ENCODE measurements around the gene STK24. TPM values are rescaled to one million over a fixed set of nuclear protein-coding genes. Genes with fewer than 3 reads are reported as not detected.

Gene STK24
- total RNA-seq, 1 donor from 2014 or later: 136 TPM

GRCh38 chr13:98487522-98487921 lies 89.4 kb downstream of the STK24 start:
- DNase-seq: no peak
- no peaks in the 10 kb centered on the region for H3K27me3 Mint-ChIP-seq
- no peak overlapping the region for H3K4me3 Mint-ChIP-seq
- intact Hi-C loops (cut with micrococcal nuclease): no loop called here
- no peaks in the 10 kb centered on the region for H3K9me3 Mint-ChIP-seq
- H3K36me3 Mint-ChIP-seq (ENCODE audit: low read depth): peaks cover 8% of the 10 kb centered on the region
- peaks cover 60% of the 10 kb centered on the region for H3K4me1 Mint-ChIP-seq
- H3K27ac Mint-ChIP-seq: no peak overlapping the region

GRCh38 chr13:98487016-98487415 lies 89.9 kb downstream of the STK24 start:
- no peaks in the 10 kb centered on the region for H3K27me3 Mint-ChIP-seq
- no peak for DNase-seq
- peaks cover 8% of the 10 kb centered on the region for H3K36me3 Mint-ChIP-seq (ENCODE audit: low read depth)
- no peak overlapping the region for H3K4me3 Mint-ChIP-seq
- intact Hi-C loops (cut with micrococcal nuclease): no loop called here
- no peaks in the 10 kb centered on the region for H3K9me3 Mint-ChIP-seq
- H3K27ac Mint-ChIP-seq: peak overlapping the region; percentile 8
- peaks cover 60% of the 10 kb centered on the region for H3K4me1 Mint-ChIP-seq

DNA sequence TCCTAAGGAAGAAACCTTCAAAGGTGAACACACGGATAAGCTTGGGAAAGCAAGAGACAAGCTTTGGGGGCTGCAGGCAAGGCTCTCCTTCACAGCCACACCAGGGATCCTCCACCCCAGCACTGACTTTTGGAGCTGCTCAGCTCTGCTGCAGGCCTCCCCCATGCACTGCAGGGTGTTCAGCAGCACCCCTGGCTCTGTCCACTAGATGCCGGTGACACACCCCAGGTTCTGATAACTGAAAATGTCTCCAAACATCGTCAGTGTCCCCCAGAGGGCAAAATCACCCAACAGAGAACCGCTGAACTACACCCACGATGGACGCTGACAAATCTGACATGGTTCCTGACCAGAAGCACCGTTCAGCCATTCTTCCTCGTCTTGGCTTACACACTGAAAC lies 90.5 kb downstream of the STK24 start:
- no peak for DNase-seq
- H3K27me3 Mint-ChIP-seq: no peaks in the 10 kb centered on the region
- intact Hi-C loops (cut with micrococcal nuclease): no loop called here
- no peak overlapping the region for H3K4me3 Mint-ChIP-seq
- H3K36me3 Mint-ChIP-seq (ENCODE audit: low read depth): peaks cover 8% of the 10 kb centered on the region
- no peak overlapping the region for H3K27ac Mint-ChIP-seq
- peaks cover 63% of the 10 kb centered on the region for H3K4me1 Mint-ChIP-seq
- H3K9me3 Mint-ChIP-seq: no peaks in the 10 kb centered on the region

DNA sequence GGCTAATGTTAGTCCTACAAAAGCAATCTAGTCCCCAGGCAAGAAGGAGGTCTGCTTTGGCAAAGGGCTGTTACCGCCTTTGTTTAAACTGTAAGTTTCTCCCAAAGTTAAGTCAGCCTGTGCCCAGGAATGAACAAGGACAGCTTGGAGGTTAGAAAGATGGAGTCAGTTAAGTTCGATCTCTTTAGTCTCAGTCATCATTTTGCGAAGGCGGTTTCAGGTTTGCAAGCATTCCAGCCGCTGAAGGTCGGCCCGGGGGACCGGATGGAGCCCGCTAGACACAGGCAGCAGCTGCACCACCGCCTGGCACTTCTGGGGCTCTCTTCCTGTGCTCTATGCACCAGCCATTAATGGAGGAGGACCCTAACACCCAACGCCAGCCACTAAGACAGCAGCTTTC lies 91.3 kb downstream of the STK24 start:
- no peak for DNase-seq
- peaks cover 9% of the 10 kb centered on the region for H3K36me3 Mint-ChIP-seq (ENCODE audit: low read depth)
- H3K27me3 Mint-ChIP-seq: no peaks in the 10 kb centered on the region
- peak overlapping the region; percentile 17 for H3K4me3 Mint-ChIP-seq
- no peaks in the 10 kb centered on the region for H3K9me3 Mint-ChIP-seq
- intact Hi-C loops (cut with micrococcal nuclease): no loop called here
- peak overlapping the region; percentile 37 for H3K27ac Mint-ChIP-seq
- H3K4me1 Mint-ChIP-seq: peaks cover 65% of the 10 kb centered on the region

DNA sequence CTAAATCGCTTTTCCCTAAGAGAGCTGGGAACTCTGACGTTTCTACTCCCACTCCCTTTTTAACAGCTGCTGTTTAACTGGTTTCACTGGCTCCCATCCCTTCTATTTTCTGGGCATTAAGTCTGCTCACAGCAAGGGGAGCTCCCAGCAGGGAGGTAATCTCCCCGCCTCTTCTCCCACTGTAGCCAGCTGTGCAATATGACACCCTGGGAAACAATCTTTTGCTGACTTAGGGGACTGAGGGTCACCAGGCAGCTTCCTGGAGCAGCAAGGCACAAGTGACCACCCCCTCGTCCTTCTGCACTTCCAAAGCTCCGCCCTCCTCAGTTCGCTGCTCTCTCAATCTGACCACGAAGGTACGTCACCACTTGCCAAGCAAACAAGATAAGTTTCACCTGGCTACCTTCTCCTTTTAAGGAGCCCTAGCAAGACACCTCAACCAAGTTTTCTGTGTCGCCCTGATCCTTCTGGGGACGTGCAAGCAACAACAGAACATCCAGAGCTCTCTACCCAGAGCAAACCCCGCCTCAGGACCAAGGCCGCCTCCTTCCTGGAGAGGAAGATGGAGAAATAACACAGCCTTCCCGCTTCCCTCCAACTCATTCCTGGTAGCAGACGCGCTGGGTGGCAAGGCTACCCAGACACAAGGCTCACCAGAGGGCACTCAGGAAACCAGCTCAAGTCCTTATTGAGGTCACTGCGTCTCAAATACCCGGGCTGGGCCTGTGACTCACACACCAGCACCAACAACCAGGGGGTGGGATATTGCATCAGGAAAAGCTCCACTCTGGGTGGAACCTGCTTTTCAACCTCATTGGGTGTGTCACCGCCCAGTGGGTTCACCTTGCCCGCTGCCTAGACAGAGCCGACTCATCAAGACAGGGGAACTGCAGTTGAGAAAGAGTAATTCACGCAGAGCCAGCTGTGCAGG lies 92.4 kb downstream of the STK24 start:
- H3K4me1 Mint-ChIP-seq: peaks cover 62% of the 10 kb centered on the region
- H3K36me3 Mint-ChIP-seq (ENCODE audit: low read depth): peaks cover 9% of the 10 kb centered on the region
- peak; percentile 76 for DNase-seq
- no peaks in the 10 kb centered on the region for H3K9me3 Mint-ChIP-seq
- H3K27me3 Mint-ChIP-seq: no peaks in the 10 kb centered on the region
- peak overlapping the region; percentile 74 for H3K27ac Mint-ChIP-seq
- H3K4me3 Mint-ChIP-seq: peak overlapping the region; percentile 52
- intact Hi-C loops (cut with micrococcal nuclease): no loop called here

DNA sequence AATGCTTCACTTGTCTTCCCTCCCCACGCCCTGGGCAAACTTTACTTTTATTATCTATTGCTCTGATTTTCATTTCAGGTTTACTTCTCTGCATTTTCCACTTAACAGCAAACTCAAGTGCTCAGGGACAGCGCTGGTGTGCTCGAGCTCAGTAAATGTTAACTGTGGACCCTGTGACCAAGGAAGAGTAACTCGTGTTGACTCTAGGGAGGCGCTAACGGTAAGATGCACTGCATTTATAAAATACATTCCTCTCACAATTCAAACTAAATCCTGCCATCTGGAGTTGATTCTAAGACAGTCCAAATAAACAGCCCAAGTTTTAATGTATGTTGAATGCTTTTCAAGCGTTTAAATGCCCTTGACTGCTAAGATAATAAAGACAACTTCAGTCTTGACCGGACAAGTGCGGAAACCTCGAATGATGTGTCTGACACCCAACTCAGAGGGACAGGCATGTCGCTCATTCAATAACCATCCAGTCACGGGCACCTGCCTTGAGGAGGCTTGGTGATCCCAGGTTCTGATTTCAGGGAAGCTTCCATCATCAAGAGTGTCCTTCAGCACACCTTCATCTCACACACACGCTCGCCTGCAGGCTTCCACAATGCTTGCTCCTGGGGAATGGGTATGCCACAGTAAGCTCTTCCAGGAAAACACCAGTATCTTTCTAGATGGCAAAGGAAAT lies 93.2 kb downstream of the STK24 start:
- Mint-ChIP-seq H3K36me3 (ENCODE audit: low read depth) (peaks cover 11% of the 10 kb centered on the region), H3K9me3 (no peaks in the 10 kb centered on the region), H3K4me1 (peaks cover 63% of the 10 kb centered on the region), H3K27ac (peak overlapping the region; percentile 30), H3K4me3 (no peak overlapping the region), H3K27me3 (no peaks in the 10 kb centered on the region)
- DNase-seq: no peak
- intact Hi-C loops (cut with micrococcal nuclease): no loop called here

DNA sequence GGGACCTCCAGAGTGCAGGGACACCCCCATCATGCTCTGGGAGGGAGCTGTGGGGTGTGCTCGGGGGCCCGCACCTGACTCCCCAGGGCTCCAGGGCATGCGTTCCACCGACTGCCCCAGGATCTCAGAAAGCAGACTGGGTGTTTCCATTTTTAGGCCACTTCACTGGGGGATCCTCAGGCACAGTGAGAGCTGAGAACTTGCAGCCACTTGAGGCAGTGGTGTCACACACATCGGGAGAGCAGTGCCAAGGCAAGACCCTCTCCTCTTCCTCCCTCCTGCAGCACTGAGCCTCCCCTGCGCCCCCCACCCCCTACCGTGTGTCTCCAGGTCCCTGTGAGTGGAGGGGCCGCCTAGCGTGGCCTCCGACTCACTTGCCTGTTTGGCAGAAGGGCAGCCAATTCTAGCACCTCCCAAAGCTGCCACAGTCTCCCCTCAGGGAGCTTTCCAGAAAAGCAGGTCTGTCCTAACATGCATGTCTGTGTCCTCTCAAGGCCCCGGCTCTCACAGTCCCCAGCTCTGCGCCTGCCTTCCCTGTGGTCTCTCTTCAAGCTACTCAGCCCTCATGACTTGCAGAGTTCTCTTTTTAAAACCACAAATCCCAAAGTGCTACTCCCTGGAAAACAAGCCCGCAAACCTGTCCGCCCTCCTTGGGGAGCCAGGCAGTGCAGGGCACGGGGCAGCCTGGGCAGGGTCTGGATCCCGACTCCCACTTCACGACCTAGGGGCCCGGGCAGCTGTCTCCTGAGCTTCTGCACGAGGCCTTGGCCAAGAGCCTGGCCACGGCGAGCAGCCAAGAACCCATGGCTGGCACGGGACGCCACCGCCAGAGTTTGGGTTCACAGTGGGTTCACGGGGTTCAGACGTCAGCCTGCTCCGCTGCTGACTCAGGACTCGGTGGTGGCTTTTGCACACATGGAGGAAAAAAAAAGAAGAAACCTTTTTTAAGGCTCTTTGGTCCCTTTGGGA lies 94.1 kb downstream of the STK24 start:
- Mint-ChIP-seq H3K27me3 (no peaks in the 10 kb centered on the region), H3K4me3 (no peak overlapping the region), H3K27ac (peak overlapping the region; percentile 54), H3K36me3 (ENCODE audit: low read depth) (peaks cover 17% of the 10 kb centered on the region), H3K4me1 (peaks cover 65% of the 10 kb centered on the region), H3K9me3 (no peaks in the 10 kb centered on the region)
- DNase-seq: no peak
- intact Hi-C loops (cut with micrococcal nuclease): no loop called here

GRCh38 chr13:98480915-98481877 lies 95.7 kb downstream of the STK24 start:
- DNase-seq: peak; percentile 66

GRCh38 chr13:98479496-98480003 lies 97.4 kb downstream of the STK24 start:
- Mint-ChIP-seq H3K36me3 (ENCODE audit: low read depth) (peaks cover 32% of the 10 kb centered on the region), H3K27me3 (no peaks in the 10 kb centered on the region), H3K27ac (no peak overlapping the region), H3K4me1 (peaks cover 65% of the 10 kb centered on the region), H3K4me3 (no peak overlapping the region), H3K9me3 (peaks cover 2% of the 10 kb centered on the region)
- DNase-seq: no peak
- intact Hi-C loops (cut with micrococcal nuclease): no loop called here

More at GRCh38 chr13:98480915-98481877, 95.7 kb downstream of the STK24 start:
- Mint-ChIP-seq H3K27me3 (no peaks in the 10 kb centered on the region), H3K27ac (peak overlapping the region; percentile 82), H3K4me3 (peak overlapping the region; percentile 24), H3K4me1 (peaks cover 70% of the 10 kb centered on the region), H3K36me3 (ENCODE audit: low read depth) (peaks cover 29% of the 10 kb centered on the region), H3K9me3 (peaks cover 2% of the 10 kb centered on the region)
- intact Hi-C loops (cut with micrococcal nuclease): no loop called here

- H3K4me3 Mint-ChIP-seq: peak overlapping the region; percentile 42
- peaks cover 59% of the 10 kb centered on the region for H3K4me1 Mint-ChIP-seq
- H3K27ac Mint-ChIP-seq: peak overlapping the region; percentile 68
- intact Hi-C loops (cut with micrococcal nuclease): no loop called here
- no peaks in the 10 kb centered on the region for H3K27me3 Mint-ChIP-seq
- DNase-seq: peak; percentile 68
- peaks cover 39% of the 10 kb centered on the region for H3K36me3 Mint-ChIP-seq (ENCODE audit: low read depth)
- H3K9me3 Mint-ChIP-seq: peaks cover 2% of the 10 kb centered on the region
Observed at GRCh38 chr13:98478189-98479129, 98.4 kb downstream of the STK24 start.

- H3K9me3 Mint-ChIP-seq: peaks cover 8% of the 10 kb centered on the region
- H3K27me3 Mint-ChIP-seq: no peaks in the 10 kb centered on the region
- DNase-seq: peak; percentile 96
- H3K27ac Mint-ChIP-seq: peak overlapping the region; percentile 96
- intact Hi-C loops (cut with micrococcal nuclease): loop anchor here (1.0 to 2.0 kb wide), 6 partner anchors 39 to 1044 kb away; no protein-coding TSS in a partner anchor
- peaks cover 55% of the 10 kb centered on the region for H3K36me3 Mint-ChIP-seq (ENCODE audit: low read depth)
- H3K4me1 Mint-ChIP-seq: peaks cover 61% of the 10 kb centered on the region
- peak overlapping the region; percentile 79 for H3K4me3 Mint-ChIP-seq
Observed at GRCh38 chr13:98476538-98476966, 100.4 kb downstream of the STK24 start.

Measured in activated CD4-positive, alpha-beta T cell treated with anti-CD3 and anti-CD28 coated beads, Interleukin-2, amount 10 ng/mL, durations not matched to agents 24 days and 14 days (primary cell).